COLO668 (cell line): Measurements from ENCODE around the gene GLB1L3.

Experiments used
- DNase-seq: peaks from one replicate; lab custom pipeline; 2025; ENCODE audit not compliant: unreplicated experiment; lab: John Stamatoyannopoulos, UW

GLB1L3 gene

GRCh38 chr11:134275534-134276395, at the start of gene GLB1L3:
Gene GLB1L3, plus strand, starts transcription at chr11:134276379. Its CDS starts 362 bp downstream, at chr11:134276741.
- DNase-seq, result peak; percentile 35

GRCh38 chr11:134226806-134227325, 49.3 kb upstream of the GLB1L3 start:
- no peak for DNase-seq

DNA sequence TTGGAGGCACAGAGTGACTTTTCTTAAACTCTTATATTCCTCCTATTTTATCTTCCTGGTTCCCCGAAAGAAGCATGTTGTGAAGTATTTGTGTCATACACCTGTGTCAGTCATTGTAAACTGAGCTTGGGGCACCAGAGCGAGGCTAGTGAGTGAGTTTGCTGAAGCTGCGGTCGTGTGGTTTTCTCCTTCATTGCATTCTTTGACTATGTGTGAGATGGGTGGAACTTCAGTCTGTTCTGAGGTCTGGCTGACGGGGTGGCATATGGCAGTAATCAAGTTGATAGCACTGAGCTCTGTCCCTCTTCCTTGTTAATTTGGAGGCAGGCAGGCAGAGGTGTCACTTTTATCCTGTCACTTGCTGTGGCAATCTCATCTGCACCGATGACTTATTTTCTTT, 47.6 kb upstream of the GLB1L3 start:
- DNase-seq, result no peak

- DNase-seq, result no peak
Measured at GRCh38 chr11:134229126-134229790, 46.9 kb upstream of the GLB1L3 start.

GRCh38 chr11:134230339-134230738, 45.8 kb upstream of the GLB1L3 start:
- DNase-seq, result no peak

DNA sequence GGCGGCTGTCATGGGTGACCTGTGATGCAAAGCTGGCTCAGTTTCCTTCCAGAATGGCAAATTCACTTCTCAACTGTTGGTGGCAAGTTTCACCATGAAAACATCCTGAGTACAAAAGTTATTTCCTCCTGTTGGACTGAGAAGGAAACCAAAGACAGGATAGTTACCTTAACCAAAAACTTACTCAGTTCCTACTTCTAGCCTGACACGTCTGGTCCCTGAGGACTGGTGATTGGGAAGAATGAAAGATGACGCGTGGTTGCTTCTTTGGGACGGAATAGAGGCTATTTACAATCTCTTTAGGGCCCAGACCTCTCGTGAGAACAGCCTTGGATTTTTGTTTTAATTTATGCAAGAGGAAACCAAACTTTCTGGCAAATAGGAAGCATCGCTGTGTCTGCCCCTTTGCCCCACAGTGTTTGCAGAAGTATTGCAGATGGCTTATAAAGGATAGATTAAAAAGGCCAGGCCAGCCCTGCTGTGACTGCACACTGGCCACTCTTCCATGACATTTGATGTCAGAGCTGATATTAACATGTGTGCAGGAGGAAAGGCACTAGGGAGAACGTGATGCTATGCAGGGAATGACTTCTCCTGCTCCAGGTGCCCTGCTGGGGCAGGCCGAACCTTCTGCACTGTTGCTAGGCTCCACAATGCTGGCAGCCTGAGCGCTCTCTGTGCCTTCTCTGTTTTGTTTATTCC, 44.1 kb upstream of the GLB1L3 start:
- DNase-seq, result no peak

DNA sequence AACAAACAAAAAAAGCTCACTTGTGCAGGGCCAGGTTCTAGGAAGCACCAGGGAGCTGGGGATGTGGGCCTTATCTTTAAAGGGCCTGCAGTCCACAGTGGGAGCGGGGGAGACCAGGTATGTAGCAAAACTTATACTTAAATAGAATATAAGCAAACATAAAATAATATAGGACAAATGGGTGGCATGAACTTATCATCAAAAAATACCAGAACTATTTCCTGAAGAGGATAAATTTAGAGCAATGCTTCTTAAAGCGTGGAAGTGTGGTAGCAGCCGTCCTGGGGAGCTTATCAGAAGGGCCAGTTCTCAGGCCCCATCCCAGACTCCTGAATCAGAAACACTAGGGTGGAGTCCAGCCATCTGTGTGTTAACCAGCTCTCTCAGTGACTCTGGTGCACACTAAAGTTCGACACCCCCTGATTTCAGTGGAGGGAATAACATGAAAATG, 42.4 kb upstream of the GLB1L3 start:
- no peak for DNase-seq

- no peak for DNase-seq
Measured at GRCh38 chr11:134235399-134235798, 40.8 kb upstream of the GLB1L3 start.

DNA sequence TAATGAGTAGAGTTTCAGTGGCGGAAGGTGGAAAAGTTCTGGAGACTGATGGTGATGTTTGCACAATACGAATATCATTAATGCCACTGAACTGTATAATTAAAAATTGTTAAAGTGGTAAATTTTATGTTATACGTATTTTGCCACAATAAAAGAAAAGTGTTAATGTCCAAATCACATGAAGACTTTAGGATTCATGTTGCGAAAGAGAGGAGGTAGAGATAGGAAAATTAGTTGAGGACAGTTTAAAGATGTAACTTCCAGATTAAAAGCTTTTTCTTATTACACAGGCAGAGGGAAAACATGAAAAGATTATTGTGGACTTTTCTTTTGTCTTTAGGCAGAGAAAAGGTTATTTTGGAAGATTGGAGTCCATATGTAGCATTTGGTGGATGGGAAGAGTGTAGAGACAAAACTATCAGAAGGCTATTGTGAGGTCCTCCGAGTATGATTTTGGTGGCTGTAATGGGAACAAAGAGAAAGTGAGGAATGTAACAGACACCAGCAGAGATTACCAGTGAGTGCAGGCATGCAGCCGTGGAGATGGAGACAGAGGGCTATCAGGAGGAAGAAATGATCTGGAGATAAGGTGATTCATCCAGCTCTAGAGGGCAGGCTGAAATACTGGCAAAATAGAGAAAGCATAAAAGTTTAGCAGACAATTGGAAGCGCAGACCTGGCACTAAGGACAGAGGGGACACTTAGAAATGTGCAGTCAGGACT, 39.2 kb upstream of the GLB1L3 start:
- DNase-seq, result no peak

- no peak for DNase-seq
Measured at GRCh38 chr11:134237557-134237922, 38.6 kb upstream of the GLB1L3 start.

DNA sequence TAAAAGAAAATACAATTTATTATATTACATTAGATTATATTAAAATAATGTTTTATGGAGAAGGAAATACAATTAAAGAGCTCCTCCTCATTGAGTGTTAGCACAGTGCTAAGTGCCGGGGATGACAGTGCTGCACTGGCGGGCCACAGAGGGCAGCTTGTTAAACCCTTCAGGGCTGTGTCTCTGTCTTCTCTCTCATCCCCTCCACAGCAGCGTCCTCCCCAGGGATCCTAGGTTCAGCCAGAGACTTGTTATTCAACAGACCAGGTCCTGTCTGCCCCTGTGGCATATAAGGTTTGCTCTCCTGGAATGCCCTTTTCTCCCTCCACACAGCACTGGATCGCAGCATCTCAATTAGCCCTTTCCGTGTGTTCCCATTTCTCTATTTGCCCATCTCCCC, 37.2 kb upstream of the GLB1L3 start:
- no peak for DNase-seq

GRCh38 chr11:134240592-134240991, 35.6 kb upstream of the GLB1L3 start:
- DNase-seq, result no peak

- no peak for DNase-seq
Measured at GRCh38 chr11:134242376-134242775, 33.8 kb upstream of the GLB1L3 start.

DNA sequence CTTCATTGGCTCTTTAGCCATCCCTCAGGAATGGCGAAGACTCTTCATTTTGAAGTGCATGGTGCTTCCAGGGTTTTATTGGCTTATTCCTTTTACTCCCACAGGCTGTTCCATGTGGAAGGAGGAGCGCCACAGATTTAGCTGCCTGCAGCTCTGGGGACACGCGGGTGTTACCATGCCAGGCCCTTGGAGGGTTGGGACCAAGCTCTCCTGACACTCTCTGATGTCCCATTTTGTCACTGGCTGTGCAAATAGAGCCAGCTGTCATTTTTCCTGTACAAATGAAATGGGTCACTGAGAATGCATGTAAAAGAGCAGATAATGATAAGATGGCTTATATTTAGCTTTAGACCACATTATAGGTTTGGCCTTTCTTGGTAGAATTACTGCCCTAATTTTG, 32.3 kb upstream of the GLB1L3 start:
- DNase-seq, result peak; percentile 3

DNA sequence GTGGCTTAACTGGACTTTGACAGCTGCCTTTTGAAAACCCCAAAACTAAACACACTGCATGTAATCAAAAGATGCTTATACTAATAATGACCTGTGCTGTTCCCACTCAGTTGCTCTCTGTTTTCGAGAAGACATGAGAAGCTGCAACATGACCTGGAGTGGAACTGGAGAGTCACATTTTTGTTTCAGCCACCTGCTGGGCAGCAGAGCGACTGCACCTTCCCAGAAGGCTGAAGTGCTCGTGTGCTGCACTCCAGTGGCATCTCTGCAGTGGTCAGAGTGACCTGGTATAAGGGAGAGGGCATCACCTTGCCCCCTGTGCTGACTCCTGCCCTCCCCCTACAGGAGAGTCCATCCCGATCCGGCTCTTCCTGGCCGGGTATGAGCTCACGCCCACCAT, 31.6 kb upstream of the GLB1L3 start:
- peak; percentile 16 for DNase-seq

DNA sequence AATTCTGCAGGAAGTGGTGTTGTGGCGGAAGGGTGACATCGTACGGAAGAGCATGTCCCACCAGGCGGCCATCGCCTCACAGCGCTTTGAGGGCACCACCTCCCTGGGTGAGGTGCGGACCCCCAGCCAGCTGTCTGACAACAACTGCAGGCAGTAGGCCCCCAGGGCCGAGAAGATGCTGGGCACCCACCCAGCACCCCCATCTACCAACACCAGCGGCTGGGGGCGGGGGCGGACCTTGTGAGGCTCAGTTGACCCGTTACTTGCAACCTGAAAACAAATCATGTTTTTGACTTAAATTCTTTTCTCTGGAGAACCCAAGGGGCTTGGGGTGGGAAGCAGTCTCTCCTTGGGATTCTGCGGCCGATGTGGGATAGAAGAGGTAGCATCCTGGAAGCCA, 30.7 kb upstream of the GLB1L3 start:
- DNase-seq, result no peak

GRCh38 chr11:134246100-134246499, 30.1 kb upstream of the GLB1L3 start:
- DNase-seq, result no peak

GRCh38 chr11:134246678-134247077, 29.5 kb upstream of the GLB1L3 start:
- no peak for DNase-seq

- no peak for DNase-seq
Measured at GRCh38 chr11:134248910-134249480, 27.2 kb upstream of the GLB1L3 start.

- DNase-seq, result no peak
Measured at GRCh38 chr11:134250246-134250645, 25.9 kb upstream of the GLB1L3 start.

DNA sequence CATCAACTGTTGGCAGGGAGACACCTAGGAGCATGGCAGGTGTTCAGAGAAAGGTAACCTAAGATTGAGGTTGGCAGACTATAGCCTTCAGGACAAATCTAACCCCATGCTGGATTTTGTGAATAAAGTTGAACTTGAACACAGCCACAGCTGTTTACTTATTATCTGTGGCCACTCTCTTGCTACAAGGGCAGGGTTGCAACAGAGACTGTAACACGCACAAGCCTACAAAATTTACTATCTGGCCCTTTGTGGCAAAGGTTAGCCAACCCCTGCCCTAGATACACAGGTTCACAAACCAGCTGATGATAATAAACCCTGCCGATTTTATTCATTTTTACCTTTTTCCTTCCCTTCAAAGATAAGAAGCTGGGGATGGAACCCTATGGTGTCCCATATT, 25.5 kb upstream of the GLB1L3 start:
- DNase-seq, result no peak
